ENCODE results near the gene ABCC11.

ABCC11 gene

DNA sequence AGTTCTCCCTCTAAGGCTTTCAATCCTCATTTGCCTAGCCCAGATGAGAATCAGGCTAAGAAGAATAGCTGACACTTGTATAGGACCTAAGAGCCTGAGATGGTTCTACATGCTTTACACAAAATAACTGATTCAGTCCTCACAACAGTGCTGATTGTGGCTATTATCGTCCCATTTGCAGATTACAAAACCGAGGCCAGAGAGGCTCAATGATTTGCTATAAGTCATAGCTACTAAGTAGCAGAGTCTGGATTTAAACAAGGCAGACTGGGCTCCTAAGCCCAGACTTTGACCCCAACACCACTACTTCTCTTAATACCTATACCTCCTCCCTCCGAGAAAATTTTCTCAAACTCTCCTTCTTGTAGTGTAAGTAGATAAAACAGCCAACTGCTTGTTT is 114.6 kb downstream of the ABCC11 start:
- DNase-seq (ENCODE audit: low read depth, low spot score) = no peak
- H3K36me3 ChIP-seq (ENCODE audit: insufficient read depth, low read length) = no peaks in the 10 kb centered on the region

DNA sequence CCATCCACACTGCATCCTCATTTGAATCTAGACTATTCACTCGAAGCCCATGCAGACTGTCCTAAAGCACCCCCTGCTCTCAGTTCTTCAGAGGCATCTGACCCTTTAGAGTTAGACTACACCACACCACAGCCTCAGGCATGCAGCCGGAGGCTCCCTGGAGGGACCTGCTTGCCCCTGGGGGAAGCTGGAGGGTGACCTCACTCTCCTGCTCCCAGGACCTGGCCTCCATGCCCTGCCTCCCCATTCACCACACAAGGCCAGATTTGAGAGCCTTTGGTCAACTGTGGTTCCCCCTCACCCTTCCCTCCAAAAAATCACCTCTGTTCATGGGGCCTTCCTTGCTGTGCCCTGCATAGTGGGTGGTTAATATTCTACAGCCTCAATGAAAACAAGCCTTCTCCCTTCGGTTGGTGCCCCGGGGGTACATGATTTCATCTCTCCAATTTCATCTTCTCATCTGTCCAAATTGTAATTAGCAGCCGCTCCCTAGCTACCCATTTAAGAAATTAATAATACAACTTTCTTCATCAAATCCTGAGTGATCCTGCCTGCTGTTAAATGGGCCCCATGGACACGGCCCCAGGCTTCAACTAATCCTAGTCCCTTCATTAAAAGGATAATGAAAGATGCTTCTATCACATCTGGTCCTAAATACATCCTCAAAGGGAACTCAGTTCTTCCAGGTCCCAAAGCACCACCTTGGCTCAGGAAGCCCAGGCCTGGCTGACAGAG is 116.0 kb downstream of the ABCC11 start:
- no peak for DNase-seq (ENCODE audit: low read depth, low spot score)
- H3K9ac ChIP-seq (ENCODE audit: insufficient read length) = no peak overlapping the region
- no peak overlapping the region for H3K4me3 ChIP-seq
- no peaks in the 10 kb centered on the region for H3K36me3 ChIP-seq (ENCODE audit: insufficient read depth, low read length)
- no peaks in the 10 kb centered on the region for H3K9me3 ChIP-seq (ENCODE audit: low read depth, low read length)
- H3K27ac ChIP-seq = no peak overlapping the region
- TF ChIP-seq FOXP2 (optimal IDR thresholded peaks at IDR 0.05; ENCODE audit: control extremely low read depth, extremely low read length, insufficient read depth) (no peak), EZH2 (IDR thresholded peaks at IDR 0.05) (no peak), POLR2AphosphoS5 (IDR thresholded peaks at IDR 0.05; ENCODE audit: borderline replicate concordance, low read depth, low read length) (no peak)

More for the DNA sequence above, 114.6 kb downstream of the ABCC11 start:
- H3K27ac ChIP-seq = no peak overlapping the region
- no peak overlapping the region for H3K9ac ChIP-seq (ENCODE audit: insufficient read length)
- no peaks in the 10 kb centered on the region for H3K9me3 ChIP-seq (ENCODE audit: low read depth, low read length)
- H3K4me3 ChIP-seq = no peak overlapping the region
- no peak for TF ChIP-seq FOXP2 (optimal IDR thresholded peaks at IDR 0.05; ENCODE audit: control extremely low read depth, extremely low read length, insufficient read depth)
- no peak for TF ChIP-seq POLR2AphosphoS5 (IDR thresholded peaks at IDR 0.05; ENCODE audit: borderline replicate concordance, low read depth, low read length)
- no peak for TF ChIP-seq EZH2 (IDR thresholded peaks at IDR 0.05)

DNA sequence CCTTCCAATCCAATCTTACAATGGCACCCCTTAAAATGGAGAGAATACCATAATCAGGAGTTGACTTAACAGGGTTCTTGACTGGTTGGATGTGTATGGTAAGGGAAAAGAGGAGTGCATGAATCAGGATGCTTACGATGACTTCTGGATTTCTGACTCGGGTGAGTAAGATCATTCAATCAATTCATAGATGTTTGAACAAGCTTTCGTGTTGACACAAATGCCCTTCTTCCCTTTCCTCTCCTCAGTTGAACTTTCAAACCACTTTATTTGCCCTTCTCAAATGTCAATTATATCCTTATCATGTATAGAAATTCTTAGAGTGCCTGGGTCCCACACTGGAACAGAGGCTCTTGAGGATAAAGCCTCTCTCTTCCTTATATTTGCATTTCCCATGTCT is 117.4 kb downstream of the ABCC11 start:
- Histone ChIP-seq H3K9me3 (ENCODE audit: low read depth, low read length) (no peaks in the 10 kb centered on the region), H3K27ac (no peak overlapping the region), H3K4me3 (no peak overlapping the region), H3K9ac (ENCODE audit: insufficient read length) (no peak overlapping the region), H3K36me3 (ENCODE audit: insufficient read depth, low read length) (no peaks in the 10 kb centered on the region)
- no peak for TF ChIP-seq EZH2 (IDR thresholded peaks at IDR 0.05)
- TF ChIP-seq POLR2AphosphoS5 (IDR thresholded peaks at IDR 0.05; ENCODE audit: borderline replicate concordance, low read depth, low read length) = no peak
- no peak for TF ChIP-seq FOXP2 (optimal IDR thresholded peaks at IDR 0.05; ENCODE audit: control extremely low read depth, extremely low read length, insufficient read depth)
- DNase-seq (ENCODE audit: low read depth, low spot score) = no peak

DNA sequence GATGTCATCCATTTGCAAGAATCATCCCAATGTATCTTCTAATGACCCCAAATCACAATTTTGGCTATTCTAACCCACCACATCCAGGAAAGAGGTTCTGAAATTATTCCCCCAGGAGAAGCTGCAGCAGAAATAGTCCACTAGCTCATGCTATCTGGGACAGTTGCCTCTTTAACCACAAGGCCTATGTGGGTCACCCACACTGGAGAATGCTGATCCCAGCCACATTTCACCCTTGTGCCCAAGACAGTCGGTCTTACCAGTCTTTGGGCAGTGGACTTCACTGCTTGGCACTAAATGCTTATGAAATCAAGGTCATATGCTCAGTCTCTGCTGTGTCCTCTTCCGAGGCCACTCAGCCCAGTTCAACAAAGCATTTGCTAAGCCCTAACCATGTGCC is 118.6 kb downstream of the ABCC11 start:
- TF ChIP-seq FOXP2 (optimal IDR thresholded peaks at IDR 0.05; ENCODE audit: control extremely low read depth, extremely low read length, insufficient read depth) = no peak
- no peak for TF ChIP-seq POLR2AphosphoS5 (IDR thresholded peaks at IDR 0.05; ENCODE audit: borderline replicate concordance, low read depth, low read length)
- no peak overlapping the region for H3K27ac ChIP-seq
- no peak overlapping the region for H3K9ac ChIP-seq (ENCODE audit: insufficient read length)
- DNase-seq (ENCODE audit: low read depth, low spot score) = no peak
- H3K9me3 ChIP-seq (ENCODE audit: low read depth, low read length) = no peaks in the 10 kb centered on the region
- no peak overlapping the region for H3K4me3 ChIP-seq
- no peaks in the 10 kb centered on the region for H3K36me3 ChIP-seq (ENCODE audit: insufficient read depth, low read length)

DNA sequence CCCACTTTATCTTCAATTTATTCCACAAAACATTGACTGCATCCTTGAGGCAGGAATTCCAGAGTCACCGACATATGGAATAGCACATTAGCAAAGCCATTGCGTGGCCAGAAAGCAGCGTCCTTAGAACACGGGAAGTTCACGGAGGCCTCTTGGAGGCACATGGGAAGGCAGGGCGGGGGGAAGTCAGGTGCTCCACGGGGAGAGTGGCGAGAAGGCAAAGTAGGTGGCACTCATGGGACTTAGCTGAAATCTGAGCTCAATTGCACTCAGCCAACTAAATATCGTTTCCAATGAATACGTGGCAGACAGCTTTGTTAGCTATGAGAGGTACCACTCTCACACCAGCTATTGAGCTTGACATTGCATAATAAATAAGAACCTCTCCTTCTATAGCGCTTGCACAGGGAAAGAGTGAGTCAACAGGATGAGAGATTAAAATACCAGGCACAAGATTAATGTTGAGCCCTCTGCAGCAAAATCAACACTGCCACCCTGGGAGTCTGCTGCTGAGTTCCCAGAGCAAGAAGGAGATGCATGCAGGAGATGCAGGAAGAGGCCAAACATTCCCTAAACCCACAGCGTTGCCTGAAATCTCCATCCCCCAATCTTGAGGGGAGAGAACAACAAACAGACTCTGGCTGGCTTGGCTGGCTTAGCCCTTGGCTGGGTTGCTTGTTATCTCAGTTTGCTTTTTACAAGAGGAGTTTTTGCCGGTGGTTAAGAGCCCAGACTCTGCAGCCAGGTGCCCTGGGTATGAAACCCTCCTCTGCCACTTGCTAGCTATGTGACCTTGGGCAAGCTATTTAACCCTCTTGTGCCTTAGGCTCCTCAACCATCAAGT is 120.3 kb downstream of the ABCC11 start:
- no peak for DNase-seq (ENCODE audit: low read depth, low spot score)
- no peaks in the 10 kb centered on the region for H3K36me3 ChIP-seq (ENCODE audit: insufficient read depth, low read length)
- H3K9ac ChIP-seq (ENCODE audit: insufficient read length) = no peak overlapping the region
- no peaks in the 10 kb centered on the region for H3K9me3 ChIP-seq (ENCODE audit: low read depth, low read length)
- no peak for TF ChIP-seq FOXP2 (optimal IDR thresholded peaks at IDR 0.05; ENCODE audit: control extremely low read depth, extremely low read length, insufficient read depth)
- no peak for TF ChIP-seq POLR2AphosphoS5 (IDR thresholded peaks at IDR 0.05; ENCODE audit: borderline replicate concordance, low read depth, low read length)
- no peak for TF ChIP-seq EZH2 (IDR thresholded peaks at IDR 0.05)
- H3K27ac ChIP-seq = no peak overlapping the region
- no peak overlapping the region for H3K4me3 ChIP-seq

DNA sequence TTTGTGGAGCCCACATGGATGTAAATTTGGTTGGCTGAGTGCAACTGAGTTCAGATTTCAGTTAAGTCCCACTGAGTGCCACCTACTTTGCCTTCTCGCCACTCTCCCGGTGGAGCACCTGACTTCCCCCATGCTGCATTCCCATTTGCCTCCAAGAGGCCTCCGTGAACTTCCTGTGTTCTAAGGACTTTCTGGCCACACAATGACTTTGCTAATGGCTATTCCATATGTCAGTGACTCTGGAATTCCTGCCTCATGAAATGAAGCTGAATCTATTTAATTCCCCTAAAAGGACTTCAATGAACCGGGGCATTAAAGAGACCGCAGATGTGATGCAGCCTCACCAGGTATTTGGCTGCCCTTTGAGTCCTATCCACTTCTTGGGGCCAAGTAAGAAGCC is 121.5 kb downstream of the ABCC11 start:
- Histone ChIP-seq H3K27ac (no peak overlapping the region), H3K36me3 (ENCODE audit: insufficient read depth, low read length) (no peaks in the 10 kb centered on the region), H3K4me3 (no peak overlapping the region), H3K9ac (ENCODE audit: insufficient read length) (no peak overlapping the region), H3K9me3 (ENCODE audit: low read depth, low read length) (no peaks in the 10 kb centered on the region)
- TF ChIP-seq FOXP2 (optimal IDR thresholded peaks at IDR 0.05; ENCODE audit: control extremely low read depth, extremely low read length, insufficient read depth) = no peak
- no peak for TF ChIP-seq POLR2AphosphoS5 (IDR thresholded peaks at IDR 0.05; ENCODE audit: borderline replicate concordance, low read depth, low read length)
- TF ChIP-seq EZH2 (IDR thresholded peaks at IDR 0.05) = no peak
- no peak for DNase-seq (ENCODE audit: low read depth, low spot score)

DNA sequence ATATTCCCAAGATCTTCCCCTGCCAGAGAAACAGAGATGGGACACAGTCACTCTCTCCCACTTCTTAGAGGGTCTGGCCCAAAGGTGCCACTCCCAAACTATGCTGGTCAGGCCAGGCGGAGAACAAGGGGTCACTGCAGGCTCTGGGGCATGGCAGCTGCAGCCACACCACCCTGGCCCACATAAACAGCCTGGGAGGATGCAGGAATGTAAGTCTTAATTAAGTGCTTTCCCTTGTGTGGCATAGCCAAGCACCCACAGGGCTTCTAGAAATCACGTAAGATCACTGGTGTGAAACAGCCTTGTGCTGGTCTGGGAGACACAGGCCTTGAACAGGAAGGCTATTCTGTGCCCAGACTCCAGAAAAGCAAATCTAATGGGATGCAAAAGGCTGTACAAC is 123.1 kb downstream of the ABCC11 start:
- no peaks in the 10 kb centered on the region for H3K9me3 ChIP-seq (ENCODE audit: low read depth, low read length)
- no peak overlapping the region for H3K9ac ChIP-seq (ENCODE audit: insufficient read length)
- TF ChIP-seq FOXP2 (optimal IDR thresholded peaks at IDR 0.05; ENCODE audit: control extremely low read depth, extremely low read length, insufficient read depth) (no peak), POLR2AphosphoS5 (IDR thresholded peaks at IDR 0.05; ENCODE audit: borderline replicate concordance, low read depth, low read length) (no peak), EZH2 (IDR thresholded peaks at IDR 0.05) (no peak)
- no peak overlapping the region for H3K27ac ChIP-seq
- no peak overlapping the region for H3K4me3 ChIP-seq
- H3K36me3 ChIP-seq (ENCODE audit: insufficient read depth, low read length) = no peaks in the 10 kb centered on the region
- DNase-seq (ENCODE audit: low read depth, low spot score) = no peak

DNA sequence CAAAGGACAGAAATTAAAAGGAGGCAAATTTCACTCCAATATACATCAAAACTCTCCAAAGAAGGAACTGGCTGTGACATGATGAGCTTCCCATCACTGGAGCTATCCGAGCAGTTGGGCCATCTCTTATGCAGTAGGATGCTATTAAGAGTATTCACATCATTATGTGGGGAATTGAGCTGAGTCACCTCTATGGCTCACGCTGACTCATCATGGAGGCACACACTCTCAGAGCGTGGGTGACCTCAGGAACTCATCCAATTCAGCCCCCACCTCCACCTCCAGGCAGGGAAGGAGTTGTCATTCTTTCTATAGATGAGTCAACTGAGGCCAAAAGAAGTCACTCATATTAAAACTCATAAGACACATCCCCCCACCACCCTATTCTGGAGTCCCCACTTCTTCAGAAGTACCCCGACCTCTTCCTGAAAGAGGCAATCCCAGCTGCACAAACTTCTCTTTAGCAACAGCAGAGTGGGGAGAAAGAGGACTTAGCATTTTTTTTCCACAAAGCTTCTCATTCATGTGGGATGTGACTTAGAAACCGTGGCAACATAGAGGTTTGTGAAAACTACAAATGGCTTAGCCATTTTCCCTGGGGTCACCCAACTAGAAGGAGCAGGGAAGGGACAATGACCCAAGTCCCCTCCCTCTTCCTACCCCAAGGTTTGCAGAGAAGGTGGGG is 124.1 kb downstream of the ABCC11 start:
- H3K9me3 ChIP-seq (ENCODE audit: low read depth, low read length) = no peaks in the 10 kb centered on the region
- no peak overlapping the region for H3K27ac ChIP-seq
- no peaks in the 10 kb centered on the region for H3K36me3 ChIP-seq (ENCODE audit: insufficient read depth, low read length)
- TF ChIP-seq FOXP2 (optimal IDR thresholded peaks at IDR 0.05; ENCODE audit: control extremely low read depth, extremely low read length, insufficient read depth) (no peak), POLR2AphosphoS5 (IDR thresholded peaks at IDR 0.05; ENCODE audit: borderline replicate concordance, low read depth, low read length) (no peak), EZH2 (IDR thresholded peaks at IDR 0.05) (no peak)
- no peak overlapping the region for H3K4me3 ChIP-seq
- H3K9ac ChIP-seq (ENCODE audit: insufficient read length) = no peak overlapping the region
- no peak for DNase-seq (ENCODE audit: low read depth, low spot score)
